GM19467 (cell line): ENCODE data around the gene ZC3HAV1.
A peak's percentile ranks its signal among the peaks of the same experiment; 100 is the strongest.
"Not testable (repeated sequence)": the region's sequence is repeated elsewhere in the genome, so short reads cannot be mapped to it uniquely, and the experiment has no call there.

Source experiments
- ATAC-seq: cut with Tn5 transposase; IDR thresholded peaks from one replicate; pipeline ENCODE4 v1.9.1; 2021; ENCODE audit warnings: mild to moderate bottlenecking, moderate library complexity; ENCODE audit not compliant: unreplicated experiment

ZC3HAV1 gene

GRCh38 chr7:139054656-139055055, 54.9 kb downstream of the ZC3HAV1 start:
- ATAC-seq: not testable (repeated sequence)

GRCh38 chr7:139054101-139054500, 55.4 kb downstream of the ZC3HAV1 start:
- no peak for ATAC-seq

GRCh38 chr7:139051655-139052054, 57.9 kb downstream of the ZC3HAV1 start:
- no peak for ATAC-seq

- ATAC-seq: no peak
Observed at GRCh38 chr7:139049936-139050335, 59.6 kb downstream of the ZC3HAV1 start.

GRCh38 chr7:139049111-139049510, 60.4 kb downstream of the ZC3HAV1 start:
- ATAC-seq: no peak

- ATAC-seq: no peak
Observed at GRCh38 chr7:139047970-139048369, 61.5 kb downstream of the ZC3HAV1 start.

- ATAC-seq: no peak
Observed at GRCh38 chr7:139046143-139046542, 63.4 kb downstream of the ZC3HAV1 start.

GRCh38 chr7:139044813-139045794, 64.4 kb downstream of the ZC3HAV1 start:
- ATAC-seq: no peak

- no peak for ATAC-seq
Observed at GRCh38 chr7:139043823-139044812, 65.4 kb downstream of the ZC3HAV1 start.

- ATAC-seq: no peak
Observed at GRCh38 chr7:139041378-139042085, 68.0 kb downstream of the ZC3HAV1 start.

- no peak for ATAC-seq
Observed at GRCh38 chr7:139038691-139039090, 70.8 kb downstream of the ZC3HAV1 start.

- ATAC-seq: no peak
Observed at GRCh38 chr7:139036901-139037300, 72.6 kb downstream of the ZC3HAV1 start.

GRCh38 chr7:139035586-139036353, 73.8 kb downstream of the ZC3HAV1 start, which contains the start of gene ZC3HAV1L:
Gene ZC3HAV1L, minus strand, starts transcription at chr7:139036042. Its CDS starts 25 bp downstream, at chr7:139036017.
- ATAC-seq: peak; percentile 70

- ATAC-seq: peak; percentile 18
Observed at GRCh38 chr7:139034855-139035585, 74.5 kb downstream of the ZC3HAV1 start.

GRCh38 chr7:139034336-139034735, 75.2 kb downstream of the ZC3HAV1 start:
- ATAC-seq: no peak

GRCh38 chr7:139033346-139034114, 76.0 kb downstream of the ZC3HAV1 start:
- ATAC-seq: no peak

GRCh38 chr7:139032473-139032872, 77.0 kb downstream of the ZC3HAV1 start:
- ATAC-seq: no peak

GRCh38 chr7:139029353-139029752, 80.2 kb downstream of the ZC3HAV1 start:
- ATAC-seq: no peak
